Measurements from ENCODE around the gene FASN.
"Not testable (repeated sequence)": the region's sequence is repeated elsewhere in the genome, so short reads cannot be mapped to it uniquely, and the experiment has no call there.

Gene FASN

DNA sequence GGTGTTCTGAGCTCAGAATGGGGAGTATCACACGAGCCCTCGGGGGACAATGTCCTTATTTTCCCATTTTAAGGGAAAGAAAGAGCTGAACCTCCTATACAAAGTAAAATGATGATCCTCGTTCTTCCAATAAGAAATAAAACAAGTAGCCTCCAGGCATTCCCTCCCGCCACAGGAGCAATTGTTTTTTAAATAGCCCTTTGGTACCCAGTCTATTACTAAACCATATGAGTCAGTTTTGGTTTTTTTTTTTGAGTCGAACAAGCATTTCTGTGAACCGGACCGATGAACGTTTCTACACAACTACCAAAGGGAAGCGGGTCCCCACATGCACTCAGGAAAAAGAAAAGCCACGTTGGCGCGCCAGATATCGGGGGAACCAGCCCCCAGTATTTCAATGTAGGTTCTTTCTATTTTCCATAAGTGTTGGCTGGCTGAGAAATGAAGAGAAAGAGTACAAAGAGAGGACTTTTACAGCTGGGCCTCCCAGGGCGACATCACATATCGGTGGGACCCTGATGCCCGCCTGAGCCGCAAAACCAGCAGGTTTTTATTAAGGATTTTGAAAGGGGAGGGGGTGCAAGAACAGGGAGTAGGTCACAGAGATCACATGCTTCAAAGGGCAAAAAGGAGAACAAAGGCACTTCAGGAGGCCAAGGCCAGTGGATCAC is 56.8 kb downstream of the FASN start:
- DNase-seq: no peak

DNA sequence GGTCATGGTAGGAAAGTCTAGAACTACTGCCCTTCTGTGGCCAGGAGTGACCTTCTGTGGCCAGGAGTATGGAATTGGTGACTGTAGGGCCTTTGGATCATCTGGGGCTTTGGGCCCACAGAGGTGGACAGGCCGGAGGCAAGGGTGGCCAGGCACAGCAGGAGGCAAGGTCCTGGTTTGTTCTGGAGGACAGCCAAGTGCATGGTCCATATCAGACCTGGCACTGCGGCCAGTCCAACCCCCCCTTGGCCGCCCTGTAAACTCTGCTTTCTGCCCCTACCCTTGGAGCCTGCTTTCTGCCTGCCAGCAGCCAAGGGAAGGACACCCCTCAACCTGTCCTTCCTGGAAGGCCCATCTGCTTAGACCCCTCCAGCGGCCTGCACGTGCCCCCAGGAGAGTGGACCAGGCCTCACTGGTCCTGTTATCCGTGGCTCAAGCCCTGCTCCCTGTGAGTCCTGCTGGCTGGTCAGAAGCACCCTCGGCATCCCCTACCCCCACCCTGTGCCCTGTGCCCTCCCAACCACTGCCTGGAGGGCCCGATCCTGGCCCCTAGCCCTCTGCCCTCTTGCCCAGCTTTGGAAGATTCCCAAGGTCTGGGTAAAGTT is 58.2 kb downstream of the FASN start:
- DNase-seq: no peak

DNA sequence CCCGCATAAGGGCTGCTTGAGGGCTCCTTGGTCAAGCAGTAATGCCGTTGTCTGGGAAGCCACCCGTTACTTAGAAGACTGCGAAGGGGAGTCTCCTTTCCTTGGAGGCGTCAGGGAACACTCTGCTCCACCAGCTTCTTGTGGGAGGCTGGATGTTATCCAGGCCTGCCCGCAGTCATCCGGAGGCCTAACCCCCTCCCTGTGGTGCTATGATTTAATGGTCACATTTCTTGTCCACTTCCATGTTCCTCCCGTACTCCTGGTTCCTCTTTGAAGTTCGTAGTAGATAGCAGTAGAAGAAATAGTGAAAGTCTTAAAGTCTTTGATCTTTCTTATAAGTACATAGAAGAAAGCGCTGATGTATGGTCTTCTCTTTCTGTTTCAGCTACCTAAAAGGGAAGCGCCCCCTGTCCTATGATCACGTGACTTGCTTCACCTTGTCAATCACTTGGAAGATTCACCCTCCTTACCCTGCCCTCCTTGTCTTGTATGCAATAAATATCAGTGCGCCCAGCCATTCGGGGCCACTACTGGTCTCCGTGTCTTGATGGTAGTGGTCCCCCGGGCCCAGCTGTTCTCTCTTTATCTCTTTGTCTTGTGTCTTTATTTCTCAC is 59.1 kb downstream of the FASN start:
- not testable (repeated sequence) for DNase-seq

DNA sequence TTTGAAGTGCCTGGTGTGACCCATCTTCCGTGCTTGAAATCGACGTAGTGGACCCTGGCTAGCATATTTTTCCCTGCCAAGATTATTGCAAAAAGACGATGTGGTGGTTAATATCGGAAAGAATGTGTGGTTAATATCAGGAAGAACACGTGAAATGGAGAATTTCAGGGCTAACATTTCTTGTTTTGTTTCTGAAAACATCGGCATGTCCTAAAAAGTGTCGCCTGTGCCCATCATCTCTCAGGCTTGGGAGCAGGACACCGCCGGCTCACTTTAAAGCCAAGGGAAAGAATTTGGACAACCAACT is 60.2 kb downstream of the FASN start:
- DNase-seq: no peak

GRCh38 chr17:82037092-82037888 is 60.7 kb downstream of the FASN start, which contains the start of gene DCXR:
TSS of gene DCXR (minus strand) at chr17:82037697. CDS start at chr17:82037682, 15 bp downstream.
- DNase-seq: peak; percentile 52 to 97 (median 94)

DNA sequence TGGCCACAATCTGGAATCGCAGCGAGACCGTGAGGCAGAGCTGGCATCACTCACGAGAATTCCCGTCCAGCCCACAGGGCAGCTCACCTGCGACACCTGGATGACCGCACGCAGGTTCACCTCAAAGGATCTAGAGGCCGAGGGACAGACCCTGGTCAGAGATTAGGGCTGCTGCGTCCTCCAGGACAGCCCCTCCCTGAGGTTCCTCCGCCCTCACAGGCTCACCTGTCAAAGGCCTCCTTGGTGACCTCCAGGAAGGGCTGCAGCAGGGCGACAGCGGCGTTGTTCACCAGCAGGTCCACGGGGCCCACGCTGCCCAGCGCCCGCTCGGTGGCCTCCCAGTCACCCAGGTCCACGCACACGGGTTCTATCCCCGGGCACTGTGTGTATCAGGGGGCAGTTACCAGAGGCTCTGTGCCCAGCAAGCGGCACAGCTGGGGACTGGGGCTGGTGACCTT is 61.4 kb downstream of the FASN start:
- peak in 1 of 14 donors; percentile 29 for DNase-seq

DNA sequence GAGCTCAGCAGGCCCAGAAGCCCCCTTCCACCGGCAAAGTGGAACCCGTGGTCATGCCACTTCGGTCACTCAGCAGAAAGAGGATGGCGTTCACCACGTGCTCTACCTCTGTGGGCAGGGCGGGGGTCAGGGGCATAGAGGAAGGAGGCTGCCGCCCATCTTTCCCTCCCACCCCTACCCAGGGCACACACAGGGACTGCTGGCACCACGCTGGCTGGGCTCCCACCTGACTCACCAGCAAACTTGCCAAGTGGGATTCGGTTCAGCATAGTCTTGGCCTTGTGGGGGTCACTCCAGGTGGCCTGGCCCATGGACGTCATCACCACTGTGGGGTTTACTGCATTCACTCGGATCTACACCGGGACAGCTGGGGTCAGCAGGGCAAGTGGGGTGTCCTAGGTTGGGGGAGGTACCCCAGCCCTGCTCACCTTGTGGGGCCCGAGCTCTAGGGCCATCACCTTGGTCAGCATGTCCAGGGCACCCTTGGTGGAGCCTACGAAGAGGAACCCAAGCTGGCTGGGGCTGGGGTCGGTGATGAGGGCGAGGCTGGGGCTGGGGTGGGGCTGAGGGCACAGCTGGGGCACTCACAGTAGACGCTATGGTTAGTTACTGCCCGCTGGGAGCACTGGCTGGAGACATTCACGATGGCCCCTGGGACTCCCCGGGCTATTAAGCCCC is 61.9 kb downstream of the FASN start:
- no peak for DNase-seq

GRCh38 chr17:82035488-82035887 is 62.5 kb downstream of the FASN start:
- DNase-seq: no peak

DNA sequence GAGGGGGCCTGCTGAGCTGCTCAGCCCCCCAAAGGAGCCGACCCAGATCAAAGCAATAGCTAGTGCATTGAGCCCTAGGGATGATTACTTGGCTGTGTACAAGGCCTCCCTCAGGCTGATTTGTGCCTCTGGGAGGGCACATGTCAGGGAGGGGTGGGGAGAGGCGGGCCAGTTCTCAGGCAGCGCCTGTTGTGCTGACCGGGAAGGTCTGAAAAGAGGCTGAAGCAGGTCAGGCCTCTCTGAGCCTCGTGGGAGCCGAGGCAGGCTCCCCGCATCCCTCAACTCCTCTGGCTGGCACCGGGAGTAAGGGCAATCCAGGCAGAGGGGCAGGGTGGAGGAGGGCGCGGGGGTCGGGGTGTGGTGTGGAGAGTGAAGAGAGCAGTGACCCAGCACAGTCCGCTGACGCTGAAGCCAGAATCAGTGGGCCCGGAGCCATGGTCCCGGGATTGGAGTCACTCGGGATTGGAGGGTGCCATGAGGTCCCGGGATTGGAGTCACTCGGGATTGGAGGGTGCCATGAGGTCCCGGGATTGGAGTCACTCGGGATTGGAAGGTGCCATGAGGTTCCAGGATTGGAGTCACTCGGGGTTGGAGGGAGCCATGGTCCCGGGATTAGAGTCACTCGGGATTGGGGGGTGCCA is 63.5 kb downstream of the FASN start:
- no peak for DNase-seq

DNA sequence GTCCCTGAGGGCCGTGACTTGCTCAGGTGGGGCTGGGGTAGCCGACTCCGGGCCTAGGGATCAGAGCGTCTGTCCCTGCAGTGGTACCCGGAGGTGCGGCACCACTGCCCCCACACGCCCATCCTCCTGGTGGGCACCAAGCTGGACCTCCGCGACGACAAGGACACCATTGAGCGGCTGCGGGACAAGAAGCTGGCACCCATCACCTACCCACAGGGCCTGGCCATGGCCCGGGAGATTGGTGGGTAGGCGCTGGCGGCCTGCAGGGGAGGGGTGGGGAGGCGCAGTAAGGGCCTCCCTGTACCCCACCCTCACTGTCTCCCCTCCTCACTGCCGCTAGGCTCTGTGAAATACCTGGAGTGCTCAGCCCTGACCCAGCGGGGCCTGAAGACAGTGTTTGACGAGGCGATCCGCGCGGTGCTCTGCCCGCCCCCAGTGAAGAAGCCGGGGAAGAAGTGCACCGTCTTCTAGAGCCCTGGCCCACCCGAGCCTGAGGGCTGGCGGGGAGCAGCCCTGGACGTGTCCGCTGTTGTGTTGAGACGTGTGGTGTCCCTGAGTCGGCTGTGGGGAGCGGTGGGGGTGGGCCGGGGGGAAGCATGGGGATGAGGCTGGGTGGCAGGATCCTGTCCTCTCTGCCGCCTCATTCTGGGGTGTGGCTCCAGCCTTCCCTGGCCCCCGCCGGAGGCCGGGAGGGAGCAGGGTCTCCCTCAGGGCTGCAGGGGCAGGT is 64.5 kb downstream of the FASN start:
- no peak for DNase-seq

DNA sequence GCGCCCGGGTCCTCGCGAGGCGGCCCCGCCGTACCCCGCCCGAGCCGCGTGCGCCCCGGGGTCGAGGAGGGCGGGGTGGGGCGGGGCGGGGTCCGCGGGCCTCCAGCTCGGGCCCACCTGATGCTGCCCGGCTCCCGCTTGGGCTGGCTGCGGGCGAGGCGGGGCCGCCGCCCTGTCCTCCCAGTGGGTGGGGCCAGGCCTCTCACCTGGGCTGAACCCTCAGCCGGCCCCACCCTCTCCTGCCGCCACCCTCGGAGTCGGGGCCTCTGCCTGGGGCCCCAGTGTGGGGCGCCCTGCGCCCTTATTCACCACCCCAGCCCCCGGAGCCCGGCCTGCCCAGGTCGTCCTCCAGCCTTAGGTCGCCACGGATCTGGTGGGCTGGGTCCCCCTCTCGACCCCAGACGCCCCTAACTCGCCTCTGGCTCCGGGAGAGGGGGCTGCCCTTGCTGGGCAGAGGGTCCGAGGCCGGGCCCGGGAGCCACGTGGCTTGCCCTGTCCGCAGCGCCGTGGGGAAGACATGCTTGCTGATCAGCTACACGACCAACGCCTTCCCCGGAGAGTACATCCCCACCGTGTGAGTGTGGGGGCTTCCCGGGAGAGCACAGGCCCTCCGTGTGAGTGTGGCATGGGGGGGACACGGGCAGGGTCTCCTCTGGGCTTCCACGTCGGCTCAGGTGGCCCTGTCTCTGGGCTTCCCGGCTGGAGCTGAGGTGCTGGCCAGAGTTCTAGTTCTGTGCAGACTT is 66.0 kb downstream of the FASN start:
- DNase-seq: no peak

DNA sequence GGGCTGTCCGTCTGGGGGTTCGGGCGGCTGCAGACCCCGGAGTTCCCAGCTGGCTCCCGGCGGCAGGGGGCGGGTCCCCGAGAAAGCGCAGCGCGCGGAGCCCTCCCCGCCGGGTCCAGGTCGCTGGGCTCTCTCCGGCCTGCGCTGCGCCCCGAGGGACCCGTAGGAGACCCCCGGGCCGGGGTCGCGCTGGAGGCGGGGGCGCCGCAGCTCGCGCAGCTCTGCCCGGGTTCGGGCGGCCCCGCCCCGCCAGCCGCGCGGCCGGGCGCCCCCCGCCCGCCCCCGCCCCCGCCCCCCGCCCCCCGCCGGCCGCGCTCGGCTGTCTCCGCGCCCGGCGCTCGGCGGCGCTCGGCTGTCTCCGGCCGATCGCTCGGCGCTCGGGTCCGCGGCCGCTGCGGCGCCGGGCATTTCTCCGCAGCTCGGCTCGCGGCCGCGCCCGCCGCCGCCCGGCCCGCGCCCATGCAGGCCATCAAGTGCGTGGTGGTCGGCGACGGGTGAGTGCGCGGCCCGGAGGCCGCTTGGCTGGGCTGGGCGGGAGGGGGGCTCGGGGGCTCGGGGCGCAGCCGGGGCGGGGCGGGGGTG is 66.6 kb downstream of the FASN start, which contains the start of gene RAC3:
RAC3 (plus strand) TSS at position 376 of the 582 bp plus-strand sequence; CDS start at position 460, 84 bp downstream.
- peak in 1 of 14 donors; percentile 13 for DNase-seq

GRCh38 chr17:82030470-82031302 is 67.3 kb downstream of the FASN start:
- DNase-seq: peak in 13 of 14 donors; percentile 35 to 83 (median 63)

GRCh38 chr17:82029990-82030469 is 68.0 kb downstream of the FASN start:
- DNase-seq: peak in 1 of 14 donors; percentile 69

- DNase-seq: peak in 2 of 14 donors; percentile 40 to 86
These were observed 68.6 kb downstream of the FASN start for GRCh38 chr17:82029391-82029790.

- no peak for DNase-seq
These were observed 69.1 kb downstream of the FASN start for GRCh38 chr17:82028966-82029365.
